Measurements from ENCODE around the gene MAN2A1.
"Not testable (repeated sequence)": the region's sequence is repeated elsewhere in the genome, so short reads cannot be mapped to it uniquely, and the experiment has no call there.

The MAN2A1 gene

DNA sequence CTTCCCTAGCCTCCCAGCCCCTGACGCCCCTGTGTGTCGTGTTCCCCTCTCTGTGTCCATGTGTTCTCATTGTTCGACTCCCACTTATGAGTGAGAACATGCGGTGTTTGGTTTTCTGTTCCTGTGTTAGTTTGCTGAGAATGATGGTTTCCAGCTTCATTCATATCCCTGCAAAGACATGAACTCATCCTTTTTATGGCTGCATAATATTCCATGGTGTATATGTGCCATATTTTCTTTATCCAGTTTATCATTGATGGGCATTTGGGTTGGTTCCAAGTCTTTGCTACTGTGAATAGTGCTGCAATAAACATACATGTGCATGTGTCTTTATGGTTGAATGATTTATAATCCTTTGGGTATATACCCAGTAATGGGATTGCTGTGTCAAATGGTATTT is 70.4 kb downstream of the MAN2A1 start:
- peaks cover 21% of the 10 kb centered on the region for H3K36me3 ChIP-seq (ENCODE audit: control insufficient read depth, insufficient read depth, low read length)
- H3K9me3 ChIP-seq (ENCODE audit: control insufficient read depth, low read length); H3K27ac ChIP-seq (ENCODE audit: insufficient read depth, low read length, poor library complexity, severe bottlenecking); H3K4me1 ChIP-seq (ENCODE audit: control insufficient read depth, insufficient read depth, low read length, poor library complexity, severe bottlenecking); DNase-seq; H3K27me3 ChIP-seq (replicated peaks; ENCODE audit: control insufficient read depth, insufficient read depth, low read length, poor library complexity, severe bottlenecking); H3K4me3 ChIP-seq (ENCODE audit: insufficient read depth, low read depth, low read length, poor library complexity, severe bottlenecking): not testable (repeated sequence)

DNA sequence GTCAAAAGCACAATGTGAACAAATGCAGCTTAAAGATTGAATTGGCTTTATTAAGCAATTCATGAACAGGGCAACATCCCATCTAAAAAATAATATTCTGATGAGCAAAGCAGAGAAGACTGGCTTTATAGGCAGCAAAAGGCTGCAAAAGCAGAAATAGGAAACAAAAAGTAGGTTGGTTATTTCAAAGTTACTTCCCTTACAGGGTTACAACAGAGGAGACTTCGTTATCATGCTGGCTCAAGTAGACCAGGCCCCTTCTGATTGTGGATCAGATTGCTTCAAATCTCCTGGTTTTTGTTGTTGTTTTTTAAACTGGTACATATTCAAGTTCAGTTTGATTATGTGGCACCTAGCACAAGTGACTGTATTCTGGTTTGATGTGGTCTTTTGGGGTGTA is 73.1 kb downstream of the MAN2A1 start:
- H3K27ac ChIP-seq (ENCODE audit: insufficient read depth, low read length, poor library complexity, severe bottlenecking), result no peak overlapping the region
- no peak for DNase-seq

DNA sequence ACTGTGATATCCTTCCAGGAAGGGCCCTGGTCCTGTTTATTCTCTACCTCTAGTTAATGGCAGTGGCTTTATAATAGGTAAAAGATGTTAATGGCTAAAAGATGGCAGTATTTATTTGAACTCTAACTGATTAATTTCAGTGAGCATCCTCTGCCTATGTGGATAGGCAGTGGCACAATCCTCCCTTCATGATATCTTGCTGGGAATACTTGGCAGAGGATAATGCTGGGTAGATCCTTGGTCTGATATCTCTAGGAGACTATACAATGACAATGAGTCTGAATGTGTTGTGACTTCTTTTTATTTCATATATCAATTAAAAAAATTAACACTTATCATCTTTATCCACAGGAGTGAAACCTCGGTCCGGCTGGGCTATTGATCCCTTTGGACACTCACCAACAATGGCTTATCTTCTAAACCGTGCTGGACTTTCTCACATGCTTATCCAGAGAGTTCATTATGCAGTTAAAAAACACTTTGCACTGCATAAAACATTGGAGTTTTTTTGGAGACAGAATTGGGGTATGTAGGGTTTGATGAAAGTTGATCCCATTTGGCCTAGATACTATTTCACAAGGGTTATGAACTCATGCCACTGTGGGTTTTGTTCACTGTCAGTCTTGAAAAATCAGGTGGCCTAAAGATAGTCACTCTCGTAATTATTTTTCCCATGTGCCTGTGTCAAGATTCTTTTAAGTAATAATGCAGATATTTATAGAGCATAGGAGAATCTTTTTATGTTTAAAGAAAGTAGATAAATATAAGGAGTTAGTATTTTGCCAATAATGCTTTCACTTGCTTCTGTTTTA is 77.7 kb downstream of the MAN2A1 start:
- Histone ChIP-seq H3K27ac (ENCODE audit: insufficient read depth, low read length, poor library complexity, severe bottlenecking) (no peak overlapping the region), H3K4me3 (ENCODE audit: insufficient read depth, low read depth, low read length, poor library complexity, severe bottlenecking) (no peak overlapping the region), H3K4me1 (ENCODE audit: control insufficient read depth, insufficient read depth, low read length, poor library complexity, severe bottlenecking) (no peaks in the 10 kb centered on the region), H3K36me3 (ENCODE audit: control insufficient read depth, insufficient read depth, low read length) (peaks cover 30% of the 10 kb centered on the region), H3K9me3 (ENCODE audit: control insufficient read depth, low read length) (no peaks in the 10 kb centered on the region), H3K27me3 (replicated peaks; ENCODE audit: control insufficient read depth, insufficient read depth, low read length, poor library complexity, severe bottlenecking) (no peaks in the 10 kb centered on the region)
- no peak for DNase-seq

More for the DNA sequence above, 73.1 kb downstream of the MAN2A1 start:
- Histone ChIP-seq H3K36me3 (ENCODE audit: control insufficient read depth, insufficient read depth, low read length) (peaks cover 14% of the 10 kb centered on the region), H3K4me1 (ENCODE audit: control insufficient read depth, insufficient read depth, low read length, poor library complexity, severe bottlenecking) (no peaks in the 10 kb centered on the region), H3K4me3 (ENCODE audit: insufficient read depth, low read depth, low read length, poor library complexity, severe bottlenecking) (no peak overlapping the region), H3K27me3 (replicated peaks; ENCODE audit: control insufficient read depth, insufficient read depth, low read length, poor library complexity, severe bottlenecking) (no peaks in the 10 kb centered on the region), H3K9me3 (ENCODE audit: control insufficient read depth, low read length) (no peaks in the 10 kb centered on the region)

DNA sequence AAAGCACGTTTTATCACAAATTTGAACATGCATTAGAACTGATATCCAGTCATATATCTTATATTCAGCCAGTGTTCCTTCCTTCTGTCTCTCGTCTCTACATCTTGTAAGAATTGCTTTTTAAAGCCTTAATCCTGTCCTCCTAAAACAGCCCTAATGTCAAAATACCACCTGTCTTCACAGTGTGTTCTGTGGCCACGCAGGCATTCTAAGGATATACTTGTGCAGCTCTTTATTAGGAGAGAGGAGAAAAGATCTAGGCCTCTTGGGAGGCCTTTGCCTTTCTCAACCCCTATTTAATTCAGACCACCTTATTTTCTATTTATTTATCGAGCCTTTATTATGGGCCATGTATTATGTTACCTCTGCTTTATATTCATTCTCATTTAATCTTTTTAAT is 78.3 kb downstream of the MAN2A1 start:
- H3K9me3 ChIP-seq (ENCODE audit: control insufficient read depth, low read length), result no peaks in the 10 kb centered on the region
- H3K4me3 ChIP-seq (ENCODE audit: insufficient read depth, low read depth, low read length, poor library complexity, severe bottlenecking), result no peak overlapping the region
- DNase-seq, result no peak
- no peaks in the 10 kb centered on the region for H3K27me3 ChIP-seq (replicated peaks; ENCODE audit: control insufficient read depth, insufficient read depth, low read length, poor library complexity, severe bottlenecking)
- peaks cover 29% of the 10 kb centered on the region for H3K36me3 ChIP-seq (ENCODE audit: control insufficient read depth, insufficient read depth, low read length)
- H3K27ac ChIP-seq (ENCODE audit: insufficient read depth, low read length, poor library complexity, severe bottlenecking), result no peak overlapping the region
- H3K4me1 ChIP-seq (ENCODE audit: control insufficient read depth, insufficient read depth, low read length, poor library complexity, severe bottlenecking), result no peaks in the 10 kb centered on the region

DNA sequence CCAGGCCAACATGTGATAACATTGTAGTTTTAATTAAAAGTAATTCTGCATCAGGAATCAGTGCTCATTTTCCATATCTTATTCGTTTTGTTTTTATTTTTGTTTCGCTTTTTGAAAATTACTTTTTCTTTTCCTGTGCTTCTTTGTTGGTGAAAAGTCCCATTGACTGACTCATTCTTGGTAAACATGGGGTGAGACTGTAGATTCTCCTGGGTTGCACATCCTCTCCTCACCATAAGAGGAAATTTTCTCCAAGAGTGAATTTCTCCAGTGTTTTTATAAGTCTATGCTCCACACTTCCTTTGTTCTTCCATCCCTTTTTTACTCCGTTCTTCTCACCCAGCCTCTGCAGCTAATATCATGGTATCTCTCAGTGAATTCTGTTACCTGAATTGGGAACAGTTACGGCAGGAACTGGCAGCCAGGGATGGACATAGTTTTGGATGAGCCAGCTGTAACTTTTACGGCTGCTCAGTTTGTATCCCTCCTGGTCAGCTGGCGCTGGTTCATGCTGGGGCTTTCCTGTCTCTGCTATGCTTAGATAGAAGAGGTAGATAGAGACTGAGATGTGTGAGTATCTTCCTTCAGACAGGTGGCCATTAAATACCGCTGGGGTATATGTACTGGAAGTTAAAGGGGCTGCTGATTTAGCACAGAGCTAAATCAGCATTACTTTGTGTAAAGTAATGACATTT is 80.0 kb downstream of the MAN2A1 start:
- peaks cover 31% of the 10 kb centered on the region for H3K36me3 ChIP-seq (ENCODE audit: control insufficient read depth, insufficient read depth, low read length)
- no peak overlapping the region for H3K4me3 ChIP-seq (ENCODE audit: insufficient read depth, low read depth, low read length, poor library complexity, severe bottlenecking)
- H3K9me3 ChIP-seq (ENCODE audit: control insufficient read depth, low read length), result no peaks in the 10 kb centered on the region
- no peaks in the 10 kb centered on the region for H3K4me1 ChIP-seq (ENCODE audit: control insufficient read depth, insufficient read depth, low read length, poor library complexity, severe bottlenecking)
- no peak for DNase-seq
- no peak overlapping the region for H3K27ac ChIP-seq (ENCODE audit: insufficient read depth, low read length, poor library complexity, severe bottlenecking)
- no peaks in the 10 kb centered on the region for H3K27me3 ChIP-seq (replicated peaks; ENCODE audit: control insufficient read depth, insufficient read depth, low read length, poor library complexity, severe bottlenecking)

- peaks cover 21% of the 10 kb centered on the region for H3K36me3 ChIP-seq (ENCODE audit: control insufficient read depth, insufficient read depth, low read length)
- DNase-seq, result no peak
- no peak overlapping the region for H3K27ac ChIP-seq (ENCODE audit: insufficient read depth, low read length, poor library complexity, severe bottlenecking)
- H3K4me1 ChIP-seq (ENCODE audit: control insufficient read depth, insufficient read depth, low read length, poor library complexity, severe bottlenecking), result no peaks in the 10 kb centered on the region
- no peak overlapping the region for H3K4me3 ChIP-seq (ENCODE audit: insufficient read depth, low read depth, low read length, poor library complexity, severe bottlenecking)
- H3K9me3 ChIP-seq (ENCODE audit: control insufficient read depth, low read length), result no peaks in the 10 kb centered on the region
- no peaks in the 10 kb centered on the region for H3K27me3 ChIP-seq (replicated peaks; ENCODE audit: control insufficient read depth, insufficient read depth, low read length, poor library complexity, severe bottlenecking)
Observed at GRCh38 chr5:109775130-109775529, 85.4 kb downstream of the MAN2A1 start.

- Histone ChIP-seq H3K4me3 (ENCODE audit: insufficient read depth, low read depth, low read length, poor library complexity, severe bottlenecking) (no peak overlapping the region), H3K27me3 (replicated peaks; ENCODE audit: control insufficient read depth, insufficient read depth, low read length, poor library complexity, severe bottlenecking) (no peaks in the 10 kb centered on the region), H3K4me1 (ENCODE audit: control insufficient read depth, insufficient read depth, low read length, poor library complexity, severe bottlenecking) (no peaks in the 10 kb centered on the region), H3K27ac (ENCODE audit: insufficient read depth, low read length, poor library complexity, severe bottlenecking) (no peak overlapping the region), H3K36me3 (ENCODE audit: control insufficient read depth, insufficient read depth, low read length) (peaks cover 7% of the 10 kb centered on the region), H3K9me3 (ENCODE audit: control insufficient read depth, low read length) (no peaks in the 10 kb centered on the region)
- no peak for DNase-seq
Observed at GRCh38 chr5:109779036-109779735, 89.5 kb downstream of the MAN2A1 start.

- Histone ChIP-seq H3K9me3 (ENCODE audit: control insufficient read depth, low read length) (no peaks in the 10 kb centered on the region), H3K27ac (ENCODE audit: insufficient read depth, low read length, poor library complexity, severe bottlenecking) (no peak overlapping the region), H3K4me3 (ENCODE audit: insufficient read depth, low read depth, low read length, poor library complexity, severe bottlenecking) (no peak overlapping the region), H3K27me3 (replicated peaks; ENCODE audit: control insufficient read depth, insufficient read depth, low read length, poor library complexity, severe bottlenecking) (no peaks in the 10 kb centered on the region), H3K4me1 (ENCODE audit: control insufficient read depth, insufficient read depth, low read length, poor library complexity, severe bottlenecking) (no peaks in the 10 kb centered on the region), H3K36me3 (ENCODE audit: control insufficient read depth, insufficient read depth, low read length) (peaks cover 12% of the 10 kb centered on the region)
- DNase-seq, result no peak
Observed at GRCh38 chr5:109784687-109785086, 95.0 kb downstream of the MAN2A1 start.

- DNase-seq, result no peak
- H3K4me3 ChIP-seq (ENCODE audit: insufficient read depth, low read depth, low read length, poor library complexity, severe bottlenecking), result no peak overlapping the region
- peaks cover 12% of the 10 kb centered on the region for H3K36me3 ChIP-seq (ENCODE audit: control insufficient read depth, insufficient read depth, low read length)
- no peaks in the 10 kb centered on the region for H3K4me1 ChIP-seq (ENCODE audit: control insufficient read depth, insufficient read depth, low read length, poor library complexity, severe bottlenecking)
- no peaks in the 10 kb centered on the region for H3K9me3 ChIP-seq (ENCODE audit: control insufficient read depth, low read length)
- no peak overlapping the region for H3K27ac ChIP-seq (ENCODE audit: insufficient read depth, low read length, poor library complexity, severe bottlenecking)
- H3K27me3 ChIP-seq (replicated peaks; ENCODE audit: control insufficient read depth, insufficient read depth, low read length, poor library complexity, severe bottlenecking), result no peaks in the 10 kb centered on the region
Observed at GRCh38 chr5:109786206-109786855, 96.6 kb downstream of the MAN2A1 start.

Measured in effector memory CD4-positive, alpha-beta T cell (primary cell).